ENCODE data around the gene TMEM43.

The TMEM43 gene

GRCh38 chr3:14123308-14124222, 1.3 kb upstream of the TMEM43 start:
- H3K4me3 ChIP-seq (ENCODE audit: low read length) = peak overlapping the region; percentile 84
- DNase-seq (ENCODE audit: low read depth) = no peak
- TF ChIP-seq CTCF (conservative IDR thresholded peaks at IDR 0.05; ENCODE audit: low read depth, low read length) = no peak

- TF ChIP-seq CTCF (conservative IDR thresholded peaks at IDR 0.05; ENCODE audit: low read depth, low read length) = no peak
- H3K4me3 ChIP-seq (ENCODE audit: low read length) = peak overlapping the region; percentile 84
- DNase-seq (ENCODE audit: low read depth) = no peak
Measured at GRCh38 chr3:14124223-14124614, 633 bp upstream of the TMEM43 start.

GRCh38 chr3:14125193-14126016, 553 bp downstream of the TMEM43 start:
- peak; percentile 27 for TF ChIP-seq CTCF (conservative IDR thresholded peaks at IDR 0.05; ENCODE audit: low read depth, low read length)
- DNase-seq (ENCODE audit: low read depth) = peak; percentile 76
- peak overlapping the region; percentile 97 for H3K4me3 ChIP-seq (ENCODE audit: low read length)

- no peak for TF ChIP-seq CTCF (conservative IDR thresholded peaks at IDR 0.05; ENCODE audit: low read depth, low read length)
- H3K4me3 ChIP-seq (ENCODE audit: low read length) = peak overlapping the region; percentile 97
- DNase-seq (ENCODE audit: low read depth) = no peak
Measured at GRCh38 chr3:14126017-14126886, 1.4 kb downstream of the TMEM43 start.

- TF ChIP-seq CTCF (conservative IDR thresholded peaks at IDR 0.05; ENCODE audit: low read depth, low read length) = no peak
- no peak for DNase-seq (ENCODE audit: low read depth)
- no peak overlapping the region for H3K4me3 ChIP-seq (ENCODE audit: low read length)
Measured at GRCh38 chr3:14126887-14127505, 2.1 kb downstream of the TMEM43 start.

GRCh38 chr3:14127516-14128161, 2.8 kb downstream of the TMEM43 start:
- TF ChIP-seq CTCF (conservative IDR thresholded peaks at IDR 0.05; ENCODE audit: low read depth, low read length) = no peak
- no peak for DNase-seq (ENCODE audit: low read depth)
- H3K4me3 ChIP-seq (ENCODE audit: low read length) = no peak overlapping the region

All from retinal pigment epithelial cell (primary cell).